GM18861 (cell line): Measurements from ENCODE around the gene LRP11.
"Not testable (repeated sequence)": the region's sequence is repeated elsewhere in the genome, so short reads cannot be mapped to it uniquely, and the experiment has no call there.

Experiments
- ATAC-seq: cut with Tn5 transposase; IDR thresholded peaks from one replicate; pipeline ENCODE4 v1.9.1; 2021; ENCODE audit not compliant: unreplicated experiment

LRP11 gene

GRCh38 chr6:149851461-149852110 is 12.6 kb downstream of the LRP11 start:
- ATAC-seq = no peak

DNA sequence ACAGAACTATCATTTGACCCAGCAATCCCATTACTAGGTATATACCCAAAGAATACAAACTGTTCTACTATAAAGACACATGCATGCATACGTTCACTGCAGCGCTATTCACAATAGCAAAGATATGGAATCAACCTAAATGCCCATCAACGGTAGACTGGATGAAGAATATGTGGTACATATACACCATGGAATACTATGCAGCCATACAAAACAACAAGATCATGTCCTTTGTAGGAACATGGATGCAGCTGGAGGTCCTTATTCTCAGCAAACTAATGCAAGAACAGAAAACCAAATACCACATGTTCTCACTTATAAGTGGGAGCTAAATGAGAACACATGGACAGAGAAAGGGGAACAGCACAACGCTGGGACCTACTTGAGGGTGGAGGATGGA is 15.8 kb downstream of the LRP11 start:
- ATAC-seq = not testable (repeated sequence)

GRCh38 chr6:149847939-149848267 is 16.3 kb downstream of the LRP11 start:
- no peak for ATAC-seq

- ATAC-seq = no peak
Measured at GRCh38 chr6:149846321-149846720, 17.8 kb downstream of the LRP11 start.

- no peak for ATAC-seq
Measured at GRCh38 chr6:149845549-149845948, 18.6 kb downstream of the LRP11 start.

DNA sequence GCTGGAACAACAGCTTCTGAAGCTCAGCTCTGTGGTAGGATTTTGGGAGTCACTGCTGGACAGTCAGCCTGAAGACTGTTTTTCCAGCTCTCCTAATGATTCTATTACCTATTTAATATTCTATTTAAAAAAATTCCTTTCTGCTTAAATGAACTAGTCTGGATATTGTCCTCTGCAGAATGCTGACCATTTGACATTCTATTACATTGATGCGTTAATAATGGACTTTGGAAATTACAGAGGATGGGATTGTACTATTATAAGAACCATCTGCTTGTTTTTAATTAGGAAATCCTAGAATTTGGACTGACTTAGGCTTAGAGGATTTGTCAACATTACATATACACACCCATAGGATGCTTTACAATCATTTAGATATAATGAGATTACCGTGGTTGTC is 19.7 kb downstream of the LRP11 start:
- ATAC-seq = no peak

DNA sequence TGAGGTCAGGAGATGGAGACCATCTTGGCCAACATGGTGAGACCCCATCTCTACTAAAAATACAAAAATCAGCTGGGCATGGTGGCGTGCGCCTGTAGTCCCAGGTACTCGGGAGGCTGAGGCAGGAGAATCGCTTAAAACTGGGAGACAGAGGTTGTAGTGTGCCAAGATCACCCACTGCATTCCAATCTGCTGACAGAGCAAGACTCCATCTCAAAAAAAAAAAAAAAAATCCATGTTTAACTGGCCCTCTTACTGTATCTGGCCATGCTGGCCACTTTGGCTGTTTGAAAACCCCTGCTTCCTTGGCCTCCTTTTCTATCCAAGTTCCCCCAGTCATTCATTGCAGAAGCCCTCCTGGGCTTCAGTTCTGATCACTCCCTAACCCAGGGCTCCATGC is 20.1 kb downstream of the LRP11 start:
- not testable (repeated sequence) for ATAC-seq

- no peak for ATAC-seq
Measured at GRCh38 chr6:149843051-149843633, 21.0 kb downstream of the LRP11 start.

- ATAC-seq = no peak
Measured at GRCh38 chr6:149842331-149842730, 21.8 kb downstream of the LRP11 start.

GRCh38 chr6:149840345-149841075 is 23.6 kb downstream of the LRP11 start:
- ATAC-seq = no peak

DNA sequence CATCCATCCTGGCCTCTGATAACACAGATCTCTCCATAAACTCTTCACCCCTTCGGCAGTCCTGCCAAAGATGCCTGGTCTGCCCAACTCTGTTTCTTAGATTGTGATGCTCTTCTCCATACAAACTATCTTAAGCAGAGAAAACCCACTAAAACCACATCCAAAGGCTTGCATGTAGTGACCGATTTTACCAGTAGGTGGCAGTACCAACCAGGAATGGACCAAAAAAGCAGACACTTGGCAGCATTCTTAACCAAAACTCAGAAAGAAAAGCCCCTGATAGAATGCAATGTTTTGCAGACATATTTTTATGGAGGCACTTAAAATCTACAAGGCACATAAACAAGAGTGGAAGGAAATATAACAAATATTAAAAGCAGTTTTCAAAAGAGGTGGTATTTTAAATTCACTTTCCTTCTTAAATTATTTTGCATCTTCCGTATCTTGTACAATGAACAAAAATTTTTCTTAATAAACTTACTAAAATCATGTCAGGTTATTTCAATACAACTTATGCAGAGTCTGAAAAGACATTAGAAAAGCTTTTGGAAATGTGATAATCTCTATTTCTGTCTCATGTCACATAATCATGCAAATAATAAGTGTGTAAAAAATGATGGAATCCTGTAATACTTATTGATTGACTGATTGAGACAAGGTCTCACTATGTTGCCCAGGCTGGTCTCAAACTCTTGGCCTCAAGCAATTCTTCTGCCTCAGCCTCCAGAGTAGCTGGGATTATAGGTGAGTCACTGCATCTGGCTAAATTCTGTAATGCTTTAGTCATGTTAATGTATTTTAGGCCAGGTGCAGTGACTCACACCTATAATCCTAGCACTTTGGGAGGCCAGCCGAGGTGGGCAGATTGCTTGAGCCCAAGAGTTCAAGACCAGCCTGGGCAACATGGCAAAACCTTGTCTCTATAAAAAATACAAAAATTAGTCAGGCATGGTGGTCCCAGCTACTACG is 29.4 kb downstream of the LRP11 start:
- no peak for ATAC-seq

DNA sequence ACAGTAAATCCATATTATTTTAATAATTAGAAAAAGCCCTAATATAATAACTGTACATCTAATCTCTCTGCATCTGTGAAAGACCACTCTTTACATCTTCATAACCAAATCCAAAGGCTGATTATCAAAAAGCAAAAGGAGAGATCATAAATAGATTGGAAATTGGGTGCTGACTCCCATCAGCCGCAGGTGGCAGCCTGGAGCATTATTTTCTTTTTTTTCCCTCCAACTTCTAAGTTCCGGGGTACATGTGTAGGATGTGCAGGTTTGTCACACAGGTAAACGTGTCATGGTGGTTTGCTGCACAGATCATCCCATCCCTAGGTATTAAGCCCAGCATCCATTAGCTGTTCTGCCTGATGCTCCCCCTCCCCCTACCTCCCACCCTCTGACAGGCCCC is 30.5 kb downstream of the LRP11 start:
- ATAC-seq = no peak

DNA sequence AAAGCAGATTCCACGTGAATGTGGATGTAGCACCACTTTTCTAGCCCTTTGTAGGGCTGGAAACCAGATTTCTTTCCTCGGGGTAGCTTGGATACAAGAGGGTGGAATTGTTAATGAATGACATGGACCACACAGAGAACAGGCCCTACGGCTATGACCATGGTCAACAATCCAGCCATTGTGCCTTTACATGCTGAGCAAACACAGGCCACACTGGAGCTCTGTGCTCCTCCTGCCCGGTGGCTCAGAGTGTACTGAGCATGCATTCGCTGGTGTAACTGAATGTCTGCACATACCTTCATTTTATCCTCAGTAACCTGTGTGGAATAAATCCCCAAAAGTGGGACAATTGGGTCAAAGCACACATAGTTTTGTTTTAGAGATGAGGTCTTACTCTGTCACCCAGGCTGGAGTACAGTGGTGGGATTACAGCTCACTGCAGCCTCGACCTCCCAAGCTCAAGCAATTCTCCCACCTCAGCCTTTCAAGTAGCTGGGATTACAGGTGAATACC is 32.8 kb downstream of the LRP11 start:
- ATAC-seq = no peak

DNA sequence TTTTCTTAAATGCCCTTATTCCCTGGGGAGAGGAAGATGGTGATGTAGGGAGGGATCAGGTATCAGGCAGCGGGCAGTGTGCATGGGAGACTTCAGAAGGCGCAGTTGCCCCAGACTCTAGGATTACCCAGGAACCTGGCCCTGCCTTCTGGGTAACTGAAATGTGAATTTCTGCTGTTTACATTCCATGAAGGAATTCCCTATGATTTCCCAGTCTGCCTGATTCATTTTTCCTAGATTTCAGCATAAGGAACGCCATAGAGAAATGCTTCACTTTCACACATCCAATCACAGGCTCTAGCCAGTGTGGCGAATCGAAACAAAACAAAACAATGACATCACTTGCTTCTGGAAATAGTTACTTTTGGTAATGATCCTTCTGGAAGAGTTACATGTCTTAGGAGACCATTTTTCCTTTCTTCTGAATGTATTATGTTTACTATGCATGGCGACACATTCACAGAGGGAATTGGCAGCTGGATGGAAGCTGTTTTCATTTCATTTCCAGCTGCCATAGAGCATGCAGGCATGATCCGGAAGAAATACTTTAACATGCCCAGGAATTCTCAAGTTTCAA is 33.3 kb downstream of the LRP11 start:
- no peak for ATAC-seq

- no peak for ATAC-seq
Measured at GRCh38 chr6:149825292-149825691, 38.9 kb downstream of the LRP11 start.

DNA sequence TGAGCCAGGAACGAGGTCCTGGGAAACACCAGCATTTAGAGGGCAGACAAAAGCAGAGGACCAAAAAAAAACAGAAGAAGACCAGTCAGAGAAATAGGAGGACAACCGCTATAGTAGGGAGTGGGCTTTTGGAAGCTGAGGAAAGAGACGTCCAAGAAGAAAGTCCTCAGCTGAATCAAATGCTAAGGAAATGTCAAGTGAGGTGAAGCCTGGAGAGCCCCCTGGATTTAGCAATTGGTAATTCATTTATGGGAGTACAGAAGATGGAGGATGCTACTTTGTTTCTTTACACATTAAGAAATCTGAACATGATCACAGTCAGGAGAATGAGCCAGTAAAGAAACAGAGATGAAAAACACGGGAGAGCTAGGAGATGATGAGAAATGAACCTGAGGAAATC is 41.1 kb downstream of the LRP11 start:
- no peak for ATAC-seq

GRCh38 chr6:149821492-149821891 is 42.7 kb downstream of the LRP11 start:
- ATAC-seq = no peak

GRCh38 chr6:149820506-149820905 is 43.7 kb downstream of the LRP11 start:
- ATAC-seq = no peak

DNA sequence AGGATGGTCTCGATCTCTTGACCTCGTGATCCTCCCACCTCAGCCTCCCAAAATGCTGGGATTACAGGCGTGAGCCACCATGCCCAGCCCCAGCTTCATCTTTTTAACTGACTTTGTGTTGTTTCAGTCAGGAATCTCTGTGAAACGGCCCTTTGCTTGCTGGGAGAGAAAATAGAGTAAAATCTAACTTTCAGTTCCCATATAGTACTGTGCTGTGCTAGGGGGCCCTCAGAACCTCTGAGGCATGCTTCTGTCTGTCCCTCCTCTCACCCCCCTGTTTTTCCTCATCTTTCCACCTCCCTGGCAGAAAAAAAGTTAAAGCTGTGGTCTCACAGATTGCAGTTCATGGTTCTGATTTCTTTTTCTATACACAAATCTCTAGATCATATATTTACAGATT is 48.4 kb downstream of the LRP11 start:
- ATAC-seq = no peak

DNA sequence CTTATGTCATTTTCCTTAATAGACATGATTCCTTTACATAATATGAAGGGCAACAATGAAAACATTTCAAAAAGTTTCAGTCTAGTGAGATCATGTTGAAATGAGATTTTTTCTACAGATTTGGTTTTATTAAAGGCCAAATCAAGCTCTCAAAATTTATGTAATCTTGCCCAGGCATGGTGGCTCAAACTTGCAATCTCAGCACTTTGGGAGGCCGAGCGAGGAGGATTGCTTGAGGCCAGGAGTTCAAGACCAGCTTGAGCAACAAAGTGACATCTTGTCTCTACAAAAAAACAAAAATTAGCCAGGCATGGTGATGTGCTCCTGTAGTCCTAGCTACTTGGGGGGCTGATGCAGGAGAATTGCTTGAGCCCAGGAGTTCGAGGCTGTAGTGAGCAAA is 50.8 kb downstream of the LRP11 start:
- ATAC-seq = no peak

- no peak for ATAC-seq
Measured at GRCh38 chr6:149809798-149810197, 54.4 kb downstream of the LRP11 start.
